GM21423 (cell line): ENCODE measurements around the gene ATP6V0A1.
A peak's percentile ranks its signal among the peaks of the same experiment; 100 is the strongest.
"Not testable (repeated sequence)": the region's sequence is repeated elsewhere in the genome, so short reads cannot be mapped to it uniquely, and the experiment has no call there.

Experiments
- ATAC-seq: cut with Tn5 transposase; IDR thresholded peaks from one replicate; pipeline ENCODE4 v1.9.1; 2021; ENCODE audit warnings: mild to moderate bottlenecking, moderate library complexity; ENCODE audit not compliant: unreplicated experiment

The ATP6V0A1 gene

DNA sequence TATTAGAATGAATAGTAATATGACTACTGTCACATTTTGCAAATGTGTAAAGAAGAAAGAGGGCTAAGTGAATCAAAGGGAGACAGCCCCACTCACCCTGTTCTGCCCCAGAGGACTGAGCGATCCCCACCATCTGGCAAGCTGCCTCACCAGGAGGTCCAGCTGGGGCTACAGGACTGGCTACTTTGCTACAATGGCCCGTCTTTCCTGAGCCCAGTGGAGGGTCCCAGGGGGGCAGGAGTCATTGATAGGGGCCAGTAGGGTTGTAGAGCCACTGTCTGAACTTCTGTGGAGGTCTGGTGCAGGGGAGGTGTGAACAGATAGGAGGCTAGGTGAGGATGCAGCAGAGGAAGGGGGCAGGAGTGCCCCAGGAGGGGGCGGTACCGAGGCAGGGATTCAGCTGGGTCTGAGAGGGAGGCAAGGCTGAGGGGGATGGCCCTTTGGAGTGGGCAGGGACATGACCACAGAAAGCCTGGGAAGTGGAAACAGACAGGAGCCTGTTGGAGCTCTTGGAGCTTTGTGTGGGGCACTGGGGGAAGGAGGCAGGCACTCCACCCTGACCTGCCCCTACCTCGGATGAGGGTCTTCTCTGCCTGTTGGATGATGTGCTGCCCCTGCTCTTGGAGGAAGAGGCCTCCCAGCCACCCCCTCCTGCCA, 97.4 kb downstream of the ATP6V0A1 start:
- not testable (repeated sequence) for ATAC-seq

- no peak for ATAC-seq
Measured at GRCh38 chr17:42559075-42559474, 100.4 kb downstream of the ATP6V0A1 start.

- ATAC-seq: no peak
Measured at GRCh38 chr17:42560246-42560645, 101.6 kb downstream of the ATP6V0A1 start.

GRCh38 chr17:42561897-42562387, 103.3 kb downstream of the ATP6V0A1 start, which contains the start of gene COASY:
TSS of gene COASY (plus strand) at chr17:42562148. CDS start at chr17:42562623, 475 bp downstream.
- ATAC-seq: no peak

DNA sequence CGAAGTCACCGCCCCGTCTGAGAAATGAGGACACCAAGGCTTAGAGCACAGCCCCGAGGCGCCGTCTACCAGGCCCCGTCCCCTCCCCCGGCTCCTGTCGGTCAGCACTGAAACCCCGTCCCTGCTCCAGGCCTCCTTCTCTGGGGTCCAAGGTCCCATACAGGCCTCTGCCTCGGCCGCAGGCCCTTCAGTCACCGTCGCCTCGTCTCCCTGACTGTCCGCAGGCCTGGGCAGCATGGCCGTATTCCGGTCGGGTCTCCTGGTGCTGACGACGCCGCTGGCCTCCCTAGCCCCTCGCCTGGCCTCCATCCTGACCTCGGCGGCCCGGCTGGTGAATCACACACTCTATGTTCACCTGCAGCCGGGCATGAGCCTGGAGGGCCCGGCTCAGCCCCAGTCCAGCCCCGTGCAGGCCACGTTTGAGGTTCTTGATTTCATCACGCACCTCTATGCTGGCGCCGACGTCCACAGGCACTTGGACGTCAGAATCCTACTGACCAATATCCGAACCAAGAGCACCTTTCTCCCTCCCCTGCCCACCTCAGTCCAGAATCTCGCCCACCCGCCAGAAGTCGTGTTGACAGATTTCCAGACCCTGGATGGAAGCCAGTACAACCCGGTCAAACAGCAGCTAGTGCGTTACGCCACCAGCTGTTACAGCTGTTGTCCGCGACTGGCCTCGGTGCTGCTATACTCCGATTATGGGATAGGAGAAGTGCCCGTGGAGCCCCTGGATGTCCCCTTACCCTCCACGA, 103.9 kb downstream of the ATP6V0A1 start:
- no peak for ATAC-seq

DNA sequence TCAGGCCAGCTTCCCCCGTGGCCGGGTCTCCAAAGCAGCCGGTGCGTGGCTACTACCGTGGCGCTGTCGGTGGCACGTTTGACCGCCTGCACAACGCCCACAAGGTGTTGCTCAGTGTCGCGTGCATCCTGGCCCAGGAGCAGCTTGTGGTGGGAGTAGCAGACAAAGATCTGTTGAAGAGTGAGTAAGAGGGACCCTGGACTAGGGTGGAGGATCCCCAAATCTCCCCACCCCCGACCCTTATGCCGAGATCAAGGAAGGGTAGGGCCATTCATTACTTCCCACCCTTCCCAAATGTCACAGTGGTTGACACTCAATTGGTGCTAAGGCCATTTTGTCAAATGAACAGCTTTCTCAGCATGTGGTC, 104.4 kb downstream of the ATP6V0A1 start:
- no peak for ATAC-seq

GRCh38 chr17:42563543-42563942, 104.9 kb downstream of the ATP6V0A1 start:
- ATAC-seq: no peak

DNA sequence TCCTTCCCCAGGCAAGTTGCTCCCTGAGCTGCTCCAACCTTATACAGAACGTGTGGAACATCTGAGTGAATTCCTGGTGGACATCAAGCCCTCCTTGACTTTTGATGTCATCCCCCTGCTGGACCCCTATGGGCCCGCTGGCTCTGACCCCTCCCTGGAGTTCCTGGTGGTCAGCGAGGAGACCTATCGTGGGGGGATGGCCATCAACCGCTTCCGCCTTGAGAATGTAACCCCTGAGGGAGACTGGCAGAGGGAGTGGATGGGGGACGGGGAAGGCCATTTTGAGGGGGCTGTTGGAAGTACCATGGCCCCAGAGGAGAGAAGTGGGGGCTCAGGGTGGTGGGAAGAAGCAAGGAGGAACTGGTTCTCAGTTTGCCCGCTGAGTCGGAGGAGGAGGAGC, 105.3 kb downstream of the ATP6V0A1 start:
- ATAC-seq: no peak

- no peak for ATAC-seq
Measured at GRCh38 chr17:42564815-42565522, 106.3 kb downstream of the ATP6V0A1 start.

- ATAC-seq: no peak
Measured at GRCh38 chr17:42565523-42566214, 107.0 kb downstream of the ATP6V0A1 start.

- ATAC-seq: no peak
Measured at GRCh38 chr17:42566215-42566882, 107.7 kb downstream of the ATP6V0A1 start.

DNA sequence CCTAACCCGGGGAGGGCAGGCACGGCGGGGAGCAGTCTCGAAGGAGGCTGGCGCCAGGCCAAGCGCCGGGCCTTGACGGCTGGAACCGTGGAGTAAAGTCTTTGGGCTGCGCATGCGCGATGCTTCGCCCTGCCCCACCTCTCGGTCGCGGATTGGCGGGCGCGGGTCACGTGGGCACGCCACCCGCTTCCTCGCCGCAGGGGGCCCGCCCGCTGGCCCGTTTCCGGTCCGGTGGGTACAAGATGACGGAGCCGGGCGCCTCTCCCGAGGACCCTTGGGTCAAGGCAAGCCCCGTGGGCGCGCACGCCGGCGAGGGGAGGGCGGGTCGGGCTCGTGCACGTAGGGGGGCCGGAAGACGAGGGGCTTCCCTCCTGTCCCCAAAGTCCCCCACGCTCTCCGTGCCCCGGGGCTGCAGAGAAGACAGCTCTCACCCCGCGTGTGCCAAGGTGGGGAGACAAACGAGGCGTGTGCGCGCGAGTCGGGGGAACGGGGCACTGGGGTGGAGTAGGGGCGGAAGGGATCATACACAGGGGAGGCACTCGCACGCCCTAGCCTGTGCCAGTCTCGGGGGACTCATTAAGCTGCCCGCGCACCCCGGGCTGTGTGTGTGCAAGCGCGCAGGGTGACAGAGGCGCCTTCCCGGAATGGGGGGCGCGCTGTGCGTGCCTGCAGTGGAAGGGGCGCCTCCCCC, 108.3 kb downstream of the ATP6V0A1 start, which contains the start of gene MLX:
TSS of gene MLX (plus strand) at position 218 of the 691 bp plus-strand sequence. CDS start at position 243, 25 bp downstream.
- ATAC-seq: peak; percentile 56

DNA sequence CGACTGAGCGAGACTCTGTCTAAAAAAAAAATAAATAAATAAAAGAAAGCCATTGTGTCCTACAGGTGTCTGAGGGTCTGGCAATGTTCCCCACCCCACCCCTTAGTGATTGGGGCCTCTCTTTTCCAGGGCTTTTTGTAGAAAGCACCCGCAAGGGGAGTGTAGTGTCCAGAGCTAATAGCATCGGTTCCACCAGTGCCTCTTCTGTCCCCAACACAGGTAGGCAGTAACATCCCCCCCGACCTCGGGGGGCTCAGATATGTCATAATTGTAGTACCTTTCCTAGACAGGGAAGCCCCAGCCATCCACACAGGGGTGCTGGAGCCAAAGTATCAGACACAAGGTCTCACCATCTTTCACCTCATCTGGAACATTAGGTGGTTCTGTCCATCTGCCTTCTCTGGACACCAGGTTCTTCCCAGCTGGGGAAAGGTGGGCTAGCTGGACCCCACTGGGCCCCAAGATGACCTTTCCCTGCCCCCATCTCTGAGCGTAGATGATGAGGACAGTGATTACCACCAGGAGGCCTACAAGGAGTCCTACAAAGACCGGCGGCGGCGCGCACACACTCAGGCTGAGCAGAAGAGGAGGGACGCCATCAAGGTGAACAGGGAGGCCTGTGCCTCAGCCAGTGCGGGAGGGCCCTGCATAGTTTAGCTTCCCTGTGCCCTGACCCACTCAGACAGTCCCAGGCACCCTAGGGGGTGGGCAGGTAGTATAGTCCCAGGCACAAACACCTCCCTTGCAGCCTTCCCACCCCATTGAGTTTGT, 109.8 kb downstream of the ATP6V0A1 start:
- no peak for ATAC-seq

- no peak for ATAC-seq
Measured at GRCh38 chr17:42571435-42572225, 113.0 kb downstream of the ATP6V0A1 start.
